HG02870 (cell line): ENCODE results near the gene PROP1.
"Not testable (repeated sequence)": the region's sequence is repeated elsewhere in the genome, so short reads cannot be mapped to it uniquely, and the experiment has no call there.

ENCODE experiments used
- ATAC-seq: cut with Tn5 transposase; IDR thresholded peaks from one replicate; pipeline ENCODE4 v1.9.1; 2021; ENCODE audit warnings: mild to moderate bottlenecking, moderate library complexity; ENCODE audit not compliant: unreplicated experiment

Gene PROP1

GRCh38 chr5:177982956-177983355 is 13.1 kb downstream of the PROP1 start:
- no peak for ATAC-seq

- no peak for ATAC-seq
Measured at GRCh38 chr5:177982072-177982727, 13.8 kb downstream of the PROP1 start.

GRCh38 chr5:177981296-177982071 is 14.6 kb downstream of the PROP1 start:
- no peak for ATAC-seq

GRCh38 chr5:177980743-177981151 is 15.3 kb downstream of the PROP1 start:
- ATAC-seq: no peak

- not testable (repeated sequence) for ATAC-seq
Measured at GRCh38 chr5:177977600-177977999, 18.4 kb downstream of the PROP1 start.

- no peak for ATAC-seq
Measured at GRCh38 chr5:177973066-177973635, 22.9 kb downstream of the PROP1 start.

- no peak for ATAC-seq
Measured at GRCh38 chr5:177972613-177973012, 23.4 kb downstream of the PROP1 start.

GRCh38 chr5:177972014-177972413 is 24.0 kb downstream of the PROP1 start:
- ATAC-seq: not testable (repeated sequence)

GRCh38 chr5:177968661-177969211 is 27.3 kb downstream of the PROP1 start:
- ATAC-seq: no peak

- no peak for ATAC-seq
Measured at GRCh38 chr5:177967221-177967887, 28.7 kb downstream of the PROP1 start.

- ATAC-seq: no peak
Measured at GRCh38 chr5:177966839-177967166, 29.2 kb downstream of the PROP1 start.

- ATAC-seq: no peak
Measured at GRCh38 chr5:177966009-177966838, 29.8 kb downstream of the PROP1 start.

GRCh38 chr5:177964471-177964870 is 31.6 kb downstream of the PROP1 start:
- no peak for ATAC-seq

GRCh38 chr5:177963966-177964365 is 32.1 kb downstream of the PROP1 start:
- ATAC-seq: no peak

- ATAC-seq: no peak
Measured at GRCh38 chr5:177959315-177959714, 36.7 kb downstream of the PROP1 start.

- ATAC-seq: no peak
Measured at GRCh38 chr5:177958696-177959095, 37.3 kb downstream of the PROP1 start.

GRCh38 chr5:177957241-177957640 is 38.8 kb downstream of the PROP1 start:
- no peak for ATAC-seq

- ATAC-seq: not testable (repeated sequence)
Measured at GRCh38 chr5:177953101-177953500, 42.9 kb downstream of the PROP1 start.

- not testable (repeated sequence) for ATAC-seq
Measured at GRCh38 chr5:177949656-177950055, 46.4 kb downstream of the PROP1 start.

GRCh38 chr5:177949065-177949464 is 47.0 kb downstream of the PROP1 start:
- peak; percentile 79 for ATAC-seq
